ENCODE measurements around the gene ZBTB43.

The ZBTB43 gene

GRCh38 chr9:126830827-126831226, 26.0 kb downstream of the ZBTB43 start:
- DNase-seq (ENCODE audit: low spot score): no peak
- TF ChIP-seq CTCF (IDR thresholded peaks at IDR 0.05; ENCODE audit: extremely low read depth, missing control alignments): no peak

- TF ChIP-seq CTCF (IDR thresholded peaks at IDR 0.05; ENCODE audit: extremely low read depth, missing control alignments): no peak
- DNase-seq (ENCODE audit: low spot score): no peak
These were observed 27.6 kb downstream of the ZBTB43 start for GRCh38 chr9:126832440-126832839.

DNA sequence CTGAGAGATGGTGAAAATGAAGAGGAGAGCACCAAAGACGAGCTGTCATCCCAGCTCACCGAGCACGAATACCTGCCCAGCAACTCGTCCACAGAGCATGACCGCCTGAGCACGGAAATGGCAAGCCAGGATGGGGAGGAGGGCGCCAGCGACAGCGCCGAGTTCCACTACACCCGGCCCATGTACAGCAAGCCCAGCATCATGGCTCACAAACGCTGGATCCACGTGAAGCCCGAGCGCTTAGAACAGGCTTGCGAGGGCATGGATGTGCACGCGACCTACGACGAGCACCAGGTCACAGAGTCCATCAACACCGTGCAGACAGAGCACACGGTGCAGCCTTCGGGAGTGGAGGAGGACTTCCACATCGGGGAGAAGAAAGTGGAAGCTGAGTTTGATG, 28.2 kb downstream of the ZBTB43 start:
- TF ChIP-seq CTCF (IDR thresholded peaks at IDR 0.05; ENCODE audit: extremely low read depth, missing control alignments): no peak
- no peak for DNase-seq (ENCODE audit: low spot score)

- DNase-seq (ENCODE audit: low spot score): no peak
- no peak for TF ChIP-seq CTCF (IDR thresholded peaks at IDR 0.05; ENCODE audit: extremely low read depth, missing control alignments)
These were observed 29.0 kb downstream of the ZBTB43 start for GRCh38 chr9:126833710-126834345.

- TF ChIP-seq CTCF (IDR thresholded peaks at IDR 0.05; ENCODE audit: extremely low read depth, missing control alignments): no peak
- no peak for DNase-seq (ENCODE audit: low spot score)
These were observed 29.8 kb downstream of the ZBTB43 start for GRCh38 chr9:126834672-126835071.

GRCh38 chr9:126836216-126836615, 31.4 kb downstream of the ZBTB43 start:
- TF ChIP-seq CTCF (IDR thresholded peaks at IDR 0.05; ENCODE audit: extremely low read depth, missing control alignments): no peak
- no peak for DNase-seq (ENCODE audit: low spot score)

DNA sequence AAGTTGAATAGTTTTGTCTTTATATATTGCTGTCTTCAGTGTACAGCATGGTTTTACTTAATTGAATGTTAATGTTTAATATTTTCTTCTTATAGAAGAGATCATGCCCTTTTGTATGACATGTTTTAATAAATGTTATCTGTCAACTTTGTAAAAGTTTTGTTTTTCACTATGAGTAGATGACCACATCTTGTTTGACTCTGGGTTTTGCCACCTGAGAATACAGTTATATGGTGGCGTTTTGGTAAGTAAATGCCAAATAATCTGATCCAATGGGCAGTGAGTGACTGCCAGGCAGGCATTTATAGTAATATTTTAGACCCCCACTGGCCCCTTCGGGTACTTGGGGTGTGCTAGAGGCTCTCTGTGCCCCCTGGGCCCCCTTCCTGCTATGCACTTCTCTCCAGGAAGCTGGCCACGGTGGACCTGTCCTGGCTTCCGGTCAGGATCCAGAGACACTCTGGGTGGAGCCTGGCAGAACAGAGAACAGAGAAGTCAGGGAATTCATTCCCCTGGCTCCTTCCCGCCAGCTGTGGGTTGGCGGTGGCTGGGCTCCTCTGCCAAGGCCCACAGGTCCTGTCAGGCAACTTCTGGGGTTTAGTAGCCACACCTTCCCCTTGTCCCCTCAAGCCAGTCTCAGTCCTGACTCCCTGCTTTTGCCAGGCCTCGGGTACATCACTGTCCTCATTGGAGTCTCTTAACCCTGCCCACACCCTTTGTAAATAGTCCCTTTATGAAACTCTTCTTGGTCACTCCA, 33.4 kb downstream of the ZBTB43 start:
- no peak for DNase-seq (ENCODE audit: low spot score)

More for the DNA sequence above, 33.4 kb downstream of the ZBTB43 start:
- no peak for TF ChIP-seq CTCF (IDR thresholded peaks at IDR 0.05; ENCODE audit: extremely low read depth, missing control alignments)
